ENCODE results near the gene HOXB4. TPM values are rescaled to one million over a fixed set of nuclear protein-coding genes. Genes with fewer than 3 reads are reported as not detected.

The HOXB4 gene
- total and polyA plus RNA-seq, 10 of the 15 experiments (the other 5 are each of a cell fraction or from before 2014, with no cell fraction given) = 0.35 to 5.8 (median 3.0) TPM

DNA sequence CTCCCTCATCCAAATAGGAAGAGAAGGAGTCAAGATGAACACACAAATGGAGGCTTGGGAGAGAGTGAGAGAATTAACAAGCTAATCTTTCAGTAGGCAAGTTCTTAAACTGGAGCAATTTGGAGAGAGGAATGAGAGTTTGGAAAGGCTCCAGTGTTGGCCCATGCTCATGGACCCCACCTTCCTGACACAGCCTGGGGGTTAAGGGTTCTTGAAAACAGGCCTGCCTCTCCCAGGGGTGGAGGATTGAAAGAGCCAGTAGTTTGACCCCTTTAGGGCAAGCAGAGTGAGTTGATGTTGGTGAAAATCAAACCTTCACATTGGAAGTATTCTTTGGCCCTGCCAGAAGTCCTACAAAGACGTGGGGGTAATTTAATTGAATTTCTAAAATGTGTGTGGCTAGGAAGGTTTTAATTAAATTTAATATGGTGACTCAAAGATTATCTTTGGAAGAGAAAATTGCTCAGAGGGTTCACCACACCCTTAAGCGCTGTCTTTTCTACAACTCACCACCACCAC, 6.1 kb upstream of the HOXB4 start (continued):
- TF ChIP-seq BMI1 (IDR thresholded peaks at IDR 0.05; ENCODE audit: borderline replicate concordance) = no peak
- TF ChIP-seq MEF2A (IDR thresholded peaks at IDR 0.05; ENCODE audit: insufficient read depth, low read depth, low read length) = no peak
- no peak for TF ChIP-seq PAX5 (IDR thresholded peaks at IDR 0.05; ENCODE audit: borderline replicate concordance, low read depth, low read length)

DNA sequence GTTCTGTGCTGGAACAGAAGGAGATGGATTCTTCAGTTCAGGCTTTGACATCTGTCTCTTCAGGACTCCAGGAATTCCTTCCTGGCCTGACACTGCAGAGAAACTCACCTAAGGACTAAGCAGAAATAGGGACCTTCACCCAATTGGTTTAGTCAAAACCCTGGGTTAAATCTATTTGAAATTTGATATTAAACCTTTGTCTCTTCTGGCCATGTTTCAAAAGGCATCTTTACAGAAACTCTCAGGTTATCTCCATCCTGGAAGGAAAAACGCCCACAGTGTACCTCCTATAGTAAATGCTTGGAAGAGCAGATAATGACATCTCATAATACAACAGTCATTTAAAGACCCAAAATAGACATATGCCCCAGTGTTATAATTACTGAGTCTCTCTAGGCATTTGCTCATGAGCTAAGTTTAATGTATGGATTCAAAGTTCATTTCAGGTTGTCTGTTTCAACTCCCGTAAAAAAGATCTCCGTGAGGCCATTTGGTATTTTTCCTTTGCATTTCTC, 5.6 kb upstream of the HOXB4 start:
- RAD21 ChIA-PET (ENCODE audit: unreplicated experiment) = interaction anchor here (0.8 to 2.2 kb wide), 10 partner anchors 17 to 504 kb away, joined by 3 to 7 read pairs (median 3); no protein-coding TSS in a partner anchor
- no peak overlapping the region for H3K9ac ChIP-seq (ENCODE audit: control insufficient read depth, insufficient read depth, low read length)
- no peak overlapping the region for H3K4me3 ChIP-seq
- no peak for TF ChIP-seq SREBF2 (IDR thresholded peaks at IDR 0.05; ENCODE audit: low read length)
- no peak for TF ChIP-seq POLR2AphosphoS5 (IDR thresholded peaks at IDR 0.05; ENCODE audit: low read length)
- no peak for TF ChIP-seq TBL1XR1 (IDR thresholded peaks at IDR 0.05; ENCODE audit: low read depth, low read length)
- no peak for TF ChIP-seq RB1 (IDR thresholded peaks at IDR 0.05; ENCODE audit: borderline replicate concordance)
- no peak for TF ChIP-seq ZNF24 (IDR thresholded peaks at IDR 0.05)
- TF ChIP-seq SP1 (IDR thresholded peaks at IDR 0.05; ENCODE audit: low read depth, low read length) = no peak
- TF ChIP-seq, protein P1, sequence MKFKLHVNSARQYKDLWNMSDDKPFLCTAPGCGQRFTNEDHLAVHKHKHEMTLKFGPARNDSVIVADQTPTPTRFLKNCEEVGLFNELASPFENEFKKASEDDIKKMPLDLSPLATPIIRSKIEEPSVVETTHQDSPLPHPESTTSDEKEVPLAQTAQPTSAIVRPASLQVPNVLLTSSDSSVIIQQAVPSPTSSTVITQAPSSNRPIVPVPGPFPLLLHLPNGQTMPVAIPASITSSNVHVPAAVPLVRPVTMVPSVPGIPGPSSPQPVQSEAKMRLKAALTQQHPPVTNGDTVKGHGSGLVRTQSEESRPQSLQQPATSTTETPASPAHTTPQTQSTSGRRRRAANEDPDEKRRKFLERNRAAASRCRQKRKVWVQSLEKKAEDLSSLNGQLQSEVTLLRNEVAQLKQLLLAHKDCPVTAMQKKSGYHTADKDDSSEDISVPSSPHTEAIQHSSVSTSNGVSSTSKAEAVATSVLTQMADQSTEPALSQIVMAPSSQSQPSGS (IDR thresholded peaks at IDR 0.05; ENCODE audit: low read length) = no peak
- TF ChIP-seq MYB (IDR thresholded peaks at IDR 0.05; ENCODE audit: borderline replicate concordance, low read depth, low read length) = no peak
- CTCF ChIA-PET = interaction anchor here (0.6 to 2.4 kb wide), 11 partner anchors 28 to 472 kb away, joined by 3 to 9 read pairs (median 4); no protein-coding TSS in a partner anchor
- intact Hi-C loops (cut with micrococcal nuclease; ENCODE audit: unreplicated experiment) (no loop called here), in situ Hi-C loops (cut with MboI) (no loop called here)
- ATAC-seq = no peak
- FAIRE-seq = no peak
- H3K27me3 ChIP-seq (replicated peaks in 1 of 2; ENCODE audit: control insufficient read depth in 2 of 2, insufficient read depth in 2 of 2, low read length in 1 of 2) = peaks cover 0 to 4% of the 10 kb centered on the region in 2 experiments; a peak in 1 of 4 replicates
- SMC1A ChIA-PET (ENCODE audit: uncharacterized antibody, unreplicated experiment) = interaction anchor here (0.7 to 1.9 kb wide), 13 partner anchors 22 to 504 kb away, joined by 3 to 11 read pairs (median 4); no protein-coding TSS in a partner anchor
- H4K20me1 ChIP-seq (ENCODE audit: control insufficient read depth, insufficient read depth) = no peaks in the 10 kb centered on the region
- 72% methylated on average over 3 of the region's 3 CpGs for WGBS (ENCODE audit: insufficient coverage, insufficient replicate concordance, low lambda C conversion rate, missing lambda C conversion rate)
- DNase-seq (ENCODE audit: low read depth, low spot score) = no peak
- no peak overlapping the region for H3K27ac ChIP-seq (ENCODE audit: control insufficient read depth, insufficient read depth)
- no peak overlapping the region for H3K4me2 ChIP-seq (ENCODE audit: control insufficient read depth, insufficient read depth)
- no peaks in the 10 kb centered on the region for H3K79me2 ChIP-seq (ENCODE audit: control insufficient read depth, insufficient read depth, low read length)
- H2AFZ ChIP-seq (ENCODE audit: control insufficient read depth, low read depth, low read length) = no peak overlapping the region
- POLR2A ChIA-PET = interaction anchor here (1.5 to 1.8 kb wide), 2 partner anchors 9 to 71 kb away, joined by 4 to 6 read pairs; partner anchors contain the start of gene HOXB5
- no TSS peak for BruUV-seq (replicated peaks)
- peaks cover 10% of the 10 kb centered on the region for H3K4me1 ChIP-seq (ENCODE audit: control insufficient read depth, insufficient read depth, low read length)
- no peaks in the 10 kb centered on the region for H3K9me3 ChIP-seq (replicated peaks; ENCODE audit: control insufficient read depth, insufficient read depth, low read length)
- H3K36me3 ChIP-seq (ENCODE audit: control insufficient read depth in 2 of 2, insufficient read depth in 2 of 2, low read length in 1 of 2) = no peaks in the 10 kb centered on the region

All from GM12878 (cell line).